Measurements from ENCODE around the gene RNF223. TPM values are rescaled to one million over a fixed set of nuclear protein-coding genes. Genes with fewer than 3 reads are reported as not detected.
"Not testable (repeated sequence)": the region's sequence is repeated elsewhere in the genome, so short reads cannot be mapped to it uniquely, and the experiment has no call there.

RNF223 gene
- total and polyA plus RNA-seq, 10 donors = not detected

DNA sequence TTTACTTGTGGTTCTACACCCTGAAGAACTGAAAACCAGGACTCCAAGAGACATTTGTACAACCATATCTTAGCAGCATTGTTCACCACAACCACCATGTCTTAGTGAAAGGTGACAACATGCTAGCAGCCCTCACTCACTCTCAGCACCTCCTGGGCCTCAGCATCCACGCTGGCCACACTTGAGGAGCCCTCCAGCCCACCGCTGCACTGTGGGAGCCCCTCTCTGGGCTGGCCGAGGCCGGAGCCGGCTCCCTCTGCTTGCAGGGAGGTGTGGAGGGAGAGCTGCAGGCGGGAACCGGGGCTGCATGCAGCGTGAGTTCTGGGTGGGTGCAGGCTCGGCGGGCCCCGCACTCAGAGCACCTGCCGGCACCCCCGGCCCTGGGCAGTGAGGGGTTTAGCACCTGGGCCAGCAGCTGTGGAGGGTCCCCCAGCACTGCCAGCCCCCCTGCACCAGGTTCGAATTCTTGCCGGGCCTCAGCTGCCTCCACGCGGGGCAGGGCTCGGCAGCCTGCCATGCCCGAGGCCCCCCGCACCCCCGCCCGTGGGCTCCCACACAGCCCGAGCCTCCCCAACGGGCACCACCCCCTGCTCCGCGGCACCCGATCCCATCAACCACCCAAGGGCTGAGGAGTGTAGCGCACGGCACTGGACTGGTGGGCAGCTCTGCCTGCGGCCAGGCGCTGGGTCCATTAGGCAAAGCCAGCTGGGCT lies 32.6 kb upstream of the RNF223 start:
- no peak overlapping the region for H3K27ac ChIP-seq
- H3K4me1 ChIP-seq = peaks cover 0 to 13% (median 0%) of the 10 kb centered on the region in 6 donors
- peak; percentile 62 for DNase-seq
- intact Hi-C loops (cut with DNase I; ENCODE audit: low total_unique reads) = no loop called here
- 93 to 98% (median 96%) methylated on average over 9 to 31 of the region's 31 CpGs for WGBS, 5 donors
- TF ChIP-seq POLR2A (IDR thresholded peaks at IDR 0.05) (no peak), POLR2AphosphoS5 (IDR thresholded peaks at IDR 0.05) (no peak), CTCF (IDR thresholded peaks at IDR 0.05 in 8 of 11, conservative IDR thresholded peaks at IDR 0.05 in 3 of 11) (no peak)
- H3K9me3 ChIP-seq = peaks cover 0 to 4% (median 0%) of the 10 kb centered on the region in 8 donors
- H3K4me3 ChIP-seq = no peak overlapping the region
- peaks cover 0 to 3% (median 0%) of the 10 kb centered on the region in 6 donors for H3K36me3 ChIP-seq
- H3K27me3 ChIP-seq (replicated peaks in 1 of 7) = no peaks in the 10 kb centered on the region

- DNase-seq = peak; percentile 47
- H3K27ac ChIP-seq; H3K36me3 ChIP-seq; H3K27me3 ChIP-seq (replicated peaks in 1 of 7); H3K4me3 ChIP-seq; intact Hi-C loops (cut with DNase I; ENCODE audit: low total_unique reads): not testable (repeated sequence)
- WGBS, 5 donors = 66 to 78% (median 67%) methylated on average over 5 to 6 of the region's 6 CpGs
- Histone ChIP-seq H3K9me3 (peaks cover 0 to 15% (median 6%) of the 10 kb centered on the region in 8 donors), H3K4me1 (peaks cover 0 to 13% (median 0%) of the 10 kb centered on the region in 6 donors)
These were observed 30.0 kb upstream of the RNF223 start for GRCh38 chr1:1104152-1104551.

GRCh38 chr1:1101503-1101902 lies 27.4 kb upstream of the RNF223 start:
- H3K4me1 ChIP-seq = peaks cover 0 to 13% (median 0%) of the 10 kb centered on the region in 6 donors
- peak; percentile 9 for DNase-seq
- H3K27me3 ChIP-seq (replicated peaks in 1 of 7) = no peaks in the 10 kb centered on the region
- no peak for TF ChIP-seq POLR2AphosphoS5 (IDR thresholded peaks at IDR 0.05)
- TF ChIP-seq POLR2A (IDR thresholded peaks at IDR 0.05) = no peak
- TF ChIP-seq CTCF (IDR thresholded peaks at IDR 0.05 in 8 of 11, conservative IDR thresholded peaks at IDR 0.05 in 3 of 11) = no peak
- WGBS, 5 donors = 87 to 99% (median 97%) methylated on average over 7 of the region's 7 CpGs
- H3K4me3 ChIP-seq = no peak overlapping the region
- H3K27ac ChIP-seq = no peak overlapping the region
- intact Hi-C loops (cut with DNase I; ENCODE audit: low total_unique reads) = no loop called here
- H3K36me3 ChIP-seq = no peaks in the 10 kb centered on the region
- peaks cover 0 to 11% (median 6%) of the 10 kb centered on the region in 8 donors for H3K9me3 ChIP-seq

DNA sequence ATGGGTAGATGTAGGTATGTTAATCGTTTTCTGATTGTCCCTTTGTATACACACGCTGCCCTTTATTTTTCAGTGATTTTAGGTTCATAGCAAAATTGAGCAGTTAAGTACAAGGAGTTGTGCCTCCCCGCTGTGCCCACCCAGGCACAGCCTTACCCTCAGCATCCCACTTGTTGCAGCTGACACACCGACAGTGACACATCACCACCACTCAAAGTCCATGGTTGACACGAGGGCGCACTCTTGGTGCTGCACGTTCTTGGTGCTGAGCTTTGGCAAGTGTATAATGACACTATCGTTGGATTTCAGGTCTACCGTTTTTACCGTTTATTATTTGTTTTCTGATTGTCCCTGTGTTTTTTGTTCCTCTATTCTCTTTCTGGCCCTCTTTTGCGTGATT lies 26.2 kb upstream of the RNF223 start:
- DNase-seq = peak; percentile 2
- H3K9me3 ChIP-seq = peaks cover 0 to 10% (median 6%) of the 10 kb centered on the region in 8 donors
- H3K36me3 ChIP-seq = no peaks in the 10 kb centered on the region
- intact Hi-C loops (cut with DNase I; ENCODE audit: low total_unique reads) = no loop called here
- H3K4me1 ChIP-seq = peaks cover 0 to 13% (median 0%) of the 10 kb centered on the region in 6 donors
- H3K4me3 ChIP-seq = no peak overlapping the region
- TF ChIP-seq POLR2AphosphoS5 (IDR thresholded peaks at IDR 0.05) (no peak), CTCF (IDR thresholded peaks at IDR 0.05 in 8 of 11, conservative IDR thresholded peaks at IDR 0.05 in 3 of 11) (no peak), POLR2A (IDR thresholded peaks at IDR 0.05) (no peak)
- H3K27me3 ChIP-seq (replicated peaks in 1 of 7) = no peaks in the 10 kb centered on the region
- 94 to 99% (median 97%) methylated on average over 11 of the region's 11 CpGs for WGBS, 5 donors
- H3K27ac ChIP-seq = no peak overlapping the region

Data from spleen (tissue), 11 donors.